Right lung (tissue), 5 donors: ENCODE data around the gene PARP14. TPM values are rescaled to one million over a fixed set of nuclear protein-coding genes. Genes with fewer than 3 reads are reported as not detected.
"Not testable (repeated sequence)": the region's sequence is repeated elsewhere in the genome, so short reads cannot be mapped to it uniquely, and the experiment has no call there.

Experiments used
- DNase-seq, 2 donors: peaks; one replicate each; pipeline ENCODE4 v3.0.0-alpha.2; 2013
- polyA plus RNA-seq, 5 donors: library from polyadenylated mRNA; unstranded; fragments of 120-200 nt; gene quantifications; one replicate each; pipeline versions ENCODE4 v1.2.1 to v1.2.3, GENCODE V29; 2013; ENCODE audit warnings: inconsistent platforms in 1 of 5, low replicate concordance in 1 of 5; ENCODE audit not compliant: insufficient read length in 5 of 5, insufficient read depth in 1 of 5

The PARP14 gene
- polyA plus RNA-seq, 5 donors = 21.3 to 48.6 (median 41.7) TPM

DNA sequence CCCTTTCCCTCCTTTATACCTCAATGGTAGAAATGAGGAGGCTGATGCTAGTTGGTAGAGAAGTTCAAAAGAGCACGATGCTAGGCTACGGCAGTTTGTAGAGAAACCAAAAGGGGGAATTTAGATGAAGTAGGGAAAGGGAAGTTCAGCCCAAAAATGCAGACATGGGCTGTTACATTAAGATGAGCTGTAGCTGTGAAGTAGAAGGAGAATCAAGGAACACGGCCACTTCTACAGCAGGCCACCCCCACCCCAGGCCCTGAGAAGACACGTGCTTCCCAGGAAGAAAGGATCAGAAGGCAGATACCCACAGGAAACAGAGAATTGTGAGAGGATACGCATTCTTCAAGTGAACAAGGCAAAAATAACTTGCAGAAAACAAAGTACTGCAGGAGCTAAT is 2.1 kb upstream of the PARP14 start:
- DNase-seq = no peak

GRCh38 chr3:122679085-122679881 is 1.4 kb upstream of the PARP14 start:
- peak; percentile 71 to 80 for DNase-seq

- peak; percentile 18 to 27 for DNase-seq
Observed at GRCh38 chr3:122679882-122680474, 661 bp upstream of the PARP14 start.

- DNase-seq = peak; percentile 25 to 38
Observed at GRCh38 chr3:122681284-122681973, 790 bp downstream of the PARP14 start.

DNA sequence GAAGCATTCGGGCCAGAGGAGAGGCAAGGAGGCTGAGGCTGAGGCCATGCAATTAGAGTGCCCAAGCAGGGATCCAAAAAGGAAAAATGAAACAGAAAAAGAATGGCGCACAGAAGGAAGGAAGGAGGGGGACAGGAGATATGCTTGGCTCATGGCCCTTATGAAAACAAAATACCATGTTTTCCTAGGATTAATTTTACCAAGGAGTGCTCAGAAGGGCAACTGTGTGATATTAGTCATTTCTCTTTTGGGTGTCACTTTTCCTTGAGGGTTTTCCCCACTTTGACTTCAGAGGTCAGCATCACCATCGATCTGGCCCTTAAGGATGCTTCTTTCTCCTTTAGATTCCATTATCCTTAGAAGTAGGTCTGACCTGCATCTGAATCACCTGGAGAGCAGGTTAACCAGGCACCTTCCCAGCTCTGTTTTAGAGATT is 1.4 kb downstream of the PARP14 start:
- DNase-seq = no peak

- DNase-seq = peak; percentile 25 to 35
Observed at GRCh38 chr3:122682778-122683411, 2.3 kb downstream of the PARP14 start.

- DNase-seq = no peak
Observed at GRCh38 chr3:122687298-122687697, 6.7 kb downstream of the PARP14 start.

DNA sequence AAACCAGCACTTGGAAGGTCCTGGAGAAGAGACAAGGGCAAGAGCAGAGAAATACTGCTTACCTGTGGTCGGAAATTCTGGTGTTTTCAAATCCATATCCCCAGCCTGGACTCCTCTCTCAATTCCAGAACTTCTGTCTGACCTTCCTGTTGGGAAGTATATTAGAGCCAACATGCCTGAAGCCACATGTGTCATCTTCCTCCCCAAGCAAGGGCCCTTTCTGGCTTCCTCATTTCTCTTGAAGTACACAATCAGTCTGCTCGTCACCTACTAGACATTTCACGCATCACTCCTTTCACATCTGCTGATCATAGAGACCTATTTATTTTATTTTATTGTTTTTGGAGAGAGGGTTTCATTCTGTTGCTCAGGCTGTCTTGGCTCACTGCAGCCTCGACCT is 8.4 kb downstream of the PARP14 start:
- no peak for DNase-seq

- DNase-seq = no peak
Observed at GRCh38 chr3:122689587-122689986, 8.9 kb downstream of the PARP14 start.

GRCh38 chr3:122690096-122690495 is 9.5 kb downstream of the PARP14 start:
- DNase-seq = no peak

DNA sequence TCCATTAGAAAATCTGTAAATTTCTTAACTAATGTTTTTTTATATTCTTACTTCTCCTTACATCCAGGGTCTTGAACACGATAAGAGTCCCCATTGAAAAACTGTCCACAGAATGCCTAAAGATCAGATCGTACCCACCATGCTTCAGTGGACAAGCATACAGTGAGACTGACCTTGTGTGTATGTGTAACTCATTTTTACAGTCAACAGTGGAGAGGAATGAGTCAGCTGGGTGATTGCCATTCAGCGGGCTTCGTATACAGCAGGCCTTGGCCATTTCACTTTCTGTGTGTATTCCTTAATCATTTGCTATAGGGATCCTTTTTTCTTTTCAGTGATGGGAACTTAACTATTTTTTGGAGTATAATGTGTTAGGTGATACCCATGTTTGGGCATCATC is 10.6 kb downstream of the PARP14 start:
- DNase-seq = no peak

GRCh38 chr3:122692674-122693073 is 12.0 kb downstream of the PARP14 start:
- no peak for DNase-seq

DNA sequence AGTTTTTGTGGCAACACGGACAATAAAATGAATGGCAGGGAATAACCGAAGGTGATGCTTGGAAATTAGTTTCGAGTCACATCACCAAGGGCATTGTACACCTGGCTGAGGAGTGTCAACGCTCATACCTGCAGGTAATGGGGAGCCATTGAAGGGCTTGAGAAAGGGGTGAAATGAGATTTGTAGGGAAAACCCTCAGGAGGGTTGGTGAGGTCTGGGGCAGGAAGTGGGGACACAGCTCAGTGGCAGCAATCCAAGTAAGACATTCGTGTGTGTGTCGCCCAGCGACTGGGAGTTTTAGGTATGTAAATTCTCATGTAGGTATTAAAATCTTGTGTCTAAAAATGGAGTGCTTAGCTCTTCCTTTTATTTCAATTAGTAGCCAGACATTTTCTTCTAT is 14.3 kb downstream of the PARP14 start:
- no peak for DNase-seq

- no peak for DNase-seq
Observed at GRCh38 chr3:122695927-122696561, 15.4 kb downstream of the PARP14 start.

- no peak for DNase-seq
Observed at GRCh38 chr3:122697952-122698620, 17.4 kb downstream of the PARP14 start.

- no peak for DNase-seq
Observed at GRCh38 chr3:122700193-122700592, 19.6 kb downstream of the PARP14 start.

GRCh38 chr3:122705379-122705778 is 24.7 kb downstream of the PARP14 start:
- no peak for DNase-seq

- not testable (repeated sequence) for DNase-seq
Observed at GRCh38 chr3:122710616-122711251, 30.1 kb downstream of the PARP14 start.

GRCh38 chr3:122714273-122714672 is 33.6 kb downstream of the PARP14 start:
- DNase-seq = no peak

DNA sequence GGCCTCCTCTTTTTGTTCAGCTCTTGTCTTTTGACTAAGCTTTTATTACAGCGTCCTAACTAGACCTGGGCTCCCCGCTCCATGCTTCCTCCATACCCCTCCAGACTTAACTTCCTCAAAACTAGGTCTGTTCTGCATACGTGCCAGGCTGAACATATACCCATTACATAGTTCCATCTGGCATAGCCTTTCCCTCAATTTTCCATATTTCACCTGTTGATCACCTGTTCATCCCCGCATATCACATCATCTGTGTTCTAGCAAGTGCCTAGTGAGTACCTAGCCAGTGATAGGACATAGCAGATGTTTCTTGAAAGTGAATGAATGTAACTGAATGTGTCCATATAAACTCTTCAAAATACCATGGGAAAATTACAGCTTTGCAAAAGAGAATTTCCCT is 36.0 kb downstream of the PARP14 start:
- no peak for DNase-seq
